HepG2 (cell line): ENCODE measurements around the gene ZNF547. TPM values are rescaled to one million over a fixed set of nuclear protein-coding genes. Genes with fewer than 3 reads are reported as not detected.

Source experiments
- ATAD3A ChIP-seq: sonication (generic); formaldehyde crosslinking; IDR thresholded peaks from 2 replicates; pipeline ENCODE4 v1.4.0; 2020; ENCODE audit warnings: missing genetic modification reagents
- DR1 ChIP-seq: sonication (generic); formaldehyde crosslinking; IDR thresholded peaks from 2 replicates; pipeline ENCODE4 v1.8.0; 2021; ENCODE audit warnings: mild to moderate bottlenecking, missing genetic modification reagents, inconsistent platforms
- GRHL1 ChIP-seq: sonication (generic); formaldehyde crosslinking; conservative IDR thresholded peaks from 2 replicates; pipeline ENCODE4 v1.8.0; 2022; ENCODE audit warnings: missing genetic modification reagents
- MATR3 ChIP-seq: sonication (generic); formaldehyde crosslinking; IDR thresholded peaks from 2 replicates; pipeline ENCODE4 v1.4.0; 2020; ENCODE audit warnings: missing genetic modification reagents
- MIXL1 ChIP-seq: IDR thresholded peaks from 2 replicates; pipeline ENCODE4 v1.6.1; 2016
- SSRP1 ChIP-seq: IDR thresholded peaks from 2 replicates; pipeline ENCODE4 v1.6.1; 2016; ENCODE audit warnings: control low read depth
- TFDP2 ChIP-seq: sonication (generic); formaldehyde crosslinking; IDR thresholded peaks from 2 replicates; pipeline ENCODE4 v1.4.0; 2020; ENCODE audit warnings: missing genetic modification reagents
- ZBED4 ChIP-seq: sonication (generic); formaldehyde crosslinking; IDR thresholded peaks from 2 replicates; pipeline ENCODE4 v1.4.0; 2020; ENCODE audit warnings: missing genetic modification reagents, borderline replicate concordance
- ZFP41 ChIP-seq: sonication (generic); formaldehyde crosslinking; IDR thresholded peaks from 2 replicates; pipeline ENCODE4 v1.4.0; 2020; ENCODE audit warnings: mild to moderate bottlenecking, missing genetic modification reagents, borderline replicate concordance
- ZNF180 ChIP-seq: sonication (generic); formaldehyde crosslinking; IDR thresholded peaks from 2 replicates; pipeline ENCODE4 v1.4.0; 2020; ENCODE audit warnings: low read depth, missing genetic modification reagents, borderline replicate concordance
- ZNF280B ChIP-seq: sonication (generic); formaldehyde crosslinking; IDR thresholded peaks from 2 replicates; pipeline ENCODE4 v1.5.0; 2020; ENCODE audit warnings: missing genetic modification reagents, mild to moderate bottlenecking, borderline replicate concordance
- ZNF335 ChIP-seq: sonication (generic); formaldehyde crosslinking; IDR thresholded peaks from 2 replicates; pipeline ENCODE4 v1.4.0; 2020; ENCODE audit warnings: missing genetic modification reagents
- ZNF33A ChIP-seq: sonication (generic); formaldehyde crosslinking; IDR thresholded peaks from 2 replicates; pipeline ENCODE4 v1.5.1; 2020; ENCODE audit warnings: missing genetic modification reagents, mild to moderate bottlenecking, moderate library complexity, borderline replicate concordance
- ZNF609 ChIP-seq: sonication (generic); formaldehyde crosslinking; IDR thresholded peaks from 2 replicates; pipeline ENCODE4 v1.4.0; 2020; ENCODE audit warnings: mild to moderate bottlenecking, missing genetic modification reagents, borderline replicate concordance
- polyA plus RNA-seq, 8 experiments: library from polyadenylated mRNA; depleted of rRNA in 3 of 8; stranded (reverse) in 7 of 8; unstranded in 1 of 8; fragments of >200 nt; fragmentation: Illumina TruSeq in 4 of 8; extraction: Trizol in 4 of 8; gene quantifications; 2 replicates each; pipeline versions ENCODE4 v1.2.1 to v1.2.3, GENCODE V29; 2011 to 2016; ENCODE audit warnings: low read depth in 4 of 8, missing spikeins in 1 of 8, mixed read lengths in 1 of 8; ENCODE audit not compliant: insufficient read depth in 1 of 8
- total RNA-seq, 5 experiments: library from RNA; depleted of rRNA; stranded (reverse); fragments of >200 nt; fragmentation: Illumina TruSeq; extraction: Trizol; gene quantifications; 2 replicates each; pipeline ENCODE4 v1.2.3, GENCODE V29; 2016; ENCODE audit warnings: low read depth in 1 of 5

Gene ZNF547
- total and polyA plus RNA-seq, 2 of the 13 experiments (the other 11 are each of a cell fraction or from before 2014, with no cell fraction given) = 2.0 to 2.6 TPM

- TF ChIP-seq ZBED4 (CRISPR knock-in tag) = peak; percentile 20; the same call in 1 of the 2 replicates
- peak; percentile 57; the same call in 1 of the 2 replicates for TF ChIP-seq ZNF335 (CRISPR knock-in tag)
- TF ChIP-seq ZNF280B (CRISPR knock-in tag) = peak; percentile 15; the same call in 1 of the 2 replicates
- TF ChIP-seq ZNF33A (CRISPR knock-in tag) = no peak
- no peak for TF ChIP-seq GRHL1
- no peak for TF ChIP-seq ATAD3A
- no peak for TF ChIP-seq ZNF609 (CRISPR knock-in tag)
- no peak for TF ChIP-seq DR1 (CRISPR knock-in tag)
- TF ChIP-seq ZFP41 (CRISPR knock-in tag) = no peak
- peak; percentile 66; the same call in 1 of the 2 replicates for TF ChIP-seq TFDP2 (CRISPR knock-in tag)
- no peak for TF ChIP-seq ZNF180 (CRISPR knock-in tag)
- no peak for TF ChIP-seq SSRP1 (CRISPR knock-in tag)
- peak; percentile 66; the same call in 1 of the 2 replicates for TF ChIP-seq MIXL1
- no peak for TF ChIP-seq MATR3 (CRISPR knock-in tag)
Observed at GRCh38 chr19:57350877-57351805, 12.2 kb upstream of the ZNF547 start, which contains the start of gene ZNF304 (continued).
